ENCODE results near the gene MISP3. TPM values are rescaled to one million over a fixed set of nuclear protein-coding genes. Genes with fewer than 3 reads are reported as not detected.

MISP3 gene
- total RNA-seq, 1 experiment from 2014 or later = 0.54 TPM

DNA sequence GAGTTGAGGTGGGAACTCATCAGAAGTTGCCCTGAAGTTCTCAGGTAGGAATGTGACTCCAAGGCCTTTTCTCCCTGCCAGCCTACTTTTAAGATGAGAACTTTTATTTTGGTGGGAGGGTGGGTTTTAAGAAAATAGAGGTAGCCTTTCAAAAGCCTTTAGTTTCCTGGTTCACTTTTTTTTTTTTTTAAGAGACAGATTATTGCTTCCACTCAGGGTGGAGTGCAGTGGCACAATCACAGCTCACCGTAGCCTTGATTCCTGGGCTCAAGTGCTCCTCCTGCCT, 10.0 kb downstream of the MISP3 start:
- no peak for TF ChIP-seq CTCF (IDR thresholded peaks at IDR 0.05; ENCODE audit: unreplicated experiment)
- ChIA-PET POLR2A (interaction anchor here (0.6 to 3.1 kb wide), 5 partner anchors 7 to 1069 kb away, joined by 3 to 14 read pairs (median 4); partner anchors contain the start of genes DCAF15 and DNAJB1), CTCF (interaction anchor here (0.6 to 1.7 kb wide), 7 partner anchors 12 to 1117 kb away, joined by 4 to 8 read pairs (median 4); partner anchors contain the start of gene ASF1B)
- intact Hi-C loops (cut with micrococcal nuclease) = loop anchor here (5.0 kb wide), 1 partner anchor 35 kb away; the partner anchor contains the start of gene PRKACA
- no TSS peak for BruUV-seq (replicated peaks)
- no peak for DNase-seq (ENCODE audit: unreplicated experiment)
- H3K27me3 Mint-ChIP-seq (ENCODE audit: insufficient read depth, unreplicated experiment) = no peaks in the 10 kb centered on the region
- no peaks in the 10 kb centered on the region for H3K4me1 Mint-ChIP-seq (ENCODE audit: insufficient read depth, unreplicated experiment)
- no peak overlapping the region for H3K27ac Mint-ChIP-seq (ENCODE audit: low read depth, unreplicated experiment)
- peak overlapping the region; percentile 90 for H3K4me3 Mint-ChIP-seq (ENCODE audit: unreplicated experiment)
- no peaks in the 10 kb centered on the region for H3K9me3 Mint-ChIP-seq (ENCODE audit: unreplicated experiment)
- peaks cover 1% of the 10 kb centered on the region for H3K36me3 Mint-ChIP-seq (ENCODE audit: insufficient read depth, unreplicated experiment)

DNA sequence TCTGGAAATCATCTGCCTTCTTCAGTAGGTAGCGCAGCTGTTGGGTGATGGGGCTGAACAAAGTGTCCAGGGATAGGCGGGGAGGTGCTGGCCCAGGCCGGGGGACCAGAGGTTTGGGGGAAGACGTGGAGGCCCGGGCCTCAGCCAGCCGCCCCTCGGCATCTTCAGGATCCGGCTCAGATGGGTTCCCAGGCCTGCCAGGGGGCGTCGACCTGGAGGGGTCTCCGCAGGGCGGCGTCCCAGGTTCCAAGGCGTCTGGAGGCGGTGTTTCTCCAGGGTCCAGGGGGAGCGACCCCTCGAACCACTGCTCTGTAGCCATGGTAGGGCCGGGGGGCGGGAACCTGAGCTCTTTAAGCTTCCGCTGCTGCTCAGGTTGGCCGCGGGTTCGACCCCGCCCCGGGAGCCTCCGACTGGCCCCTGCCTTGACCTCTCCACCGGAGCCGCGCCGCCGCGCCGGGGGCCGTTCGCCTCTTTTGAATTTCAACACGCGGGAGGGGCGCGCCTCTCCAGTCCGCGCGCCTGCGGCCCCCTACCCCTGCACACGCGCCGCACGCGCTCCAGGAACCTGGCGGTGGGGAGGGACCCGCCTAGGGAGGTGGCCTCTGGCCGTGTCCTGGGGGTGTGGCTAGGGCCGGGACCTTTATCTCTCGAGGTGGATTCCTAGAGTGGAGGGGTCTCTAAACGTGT, 12.9 kb downstream of the MISP3 start, which contains the start of gene C19orf67:
Gene C19orf67, minus strand, starts transcription at position 475 of the 687 bp plus-strand sequence. Its CDS starts 156 bp downstream, at position 319.
- Mint-ChIP-seq H3K4me1 (ENCODE audit: insufficient read depth, unreplicated experiment) (peaks cover 6% of the 10 kb centered on the region), H3K27me3 (ENCODE audit: insufficient read depth, unreplicated experiment) (no peaks in the 10 kb centered on the region), H3K9me3 (ENCODE audit: unreplicated experiment) (no peaks in the 10 kb centered on the region), H3K27ac (ENCODE audit: low read depth, unreplicated experiment) (no peak within 1 kb of the TSS), H3K36me3 (ENCODE audit: insufficient read depth, unreplicated experiment) (peaks cover 20% of the 10 kb centered on the region), H3K4me3 (ENCODE audit: unreplicated experiment) (no peak within 1 kb of the TSS)
- intact Hi-C loops (cut with micrococcal nuclease) = no loop called here
- BruUV-seq (replicated peaks) = no TSS peak
- no peak for DNase-seq (ENCODE audit: unreplicated experiment)
- CTCF ChIA-PET = interaction anchor here (0.6 kb wide), 2 partner anchors 132 to 1150 kb away, joined by 3 read pairs; no protein-coding TSS in a partner anchor
- POLR2A ChIA-PET = no interaction called here
- no peak for TF ChIP-seq CTCF (IDR thresholded peaks at IDR 0.05; ENCODE audit: unreplicated experiment)

- ChIA-PET POLR2A (no interaction called here), CTCF (no interaction called here)
- Mint-ChIP-seq H3K27ac (ENCODE audit: low read depth, unreplicated experiment) (no peak overlapping the region), H3K36me3 (ENCODE audit: insufficient read depth, unreplicated experiment) (peaks cover 20% of the 10 kb centered on the region), H3K4me3 (ENCODE audit: unreplicated experiment) (no peak overlapping the region), H3K4me1 (ENCODE audit: insufficient read depth, unreplicated experiment) (peaks cover 6% of the 10 kb centered on the region), H3K9me3 (ENCODE audit: unreplicated experiment) (no peaks in the 10 kb centered on the region), H3K27me3 (ENCODE audit: insufficient read depth, unreplicated experiment) (no peaks in the 10 kb centered on the region)
- intact Hi-C loops (cut with micrococcal nuclease) = no loop called here
- no peak for TF ChIP-seq CTCF (IDR thresholded peaks at IDR 0.05; ENCODE audit: unreplicated experiment)
- no peak for DNase-seq (ENCODE audit: unreplicated experiment)
- BruUV-seq (replicated peaks) = no TSS peak
Observed at GRCh38 chr19:14086098-14086497, 13.5 kb downstream of the MISP3 start.

DNA sequence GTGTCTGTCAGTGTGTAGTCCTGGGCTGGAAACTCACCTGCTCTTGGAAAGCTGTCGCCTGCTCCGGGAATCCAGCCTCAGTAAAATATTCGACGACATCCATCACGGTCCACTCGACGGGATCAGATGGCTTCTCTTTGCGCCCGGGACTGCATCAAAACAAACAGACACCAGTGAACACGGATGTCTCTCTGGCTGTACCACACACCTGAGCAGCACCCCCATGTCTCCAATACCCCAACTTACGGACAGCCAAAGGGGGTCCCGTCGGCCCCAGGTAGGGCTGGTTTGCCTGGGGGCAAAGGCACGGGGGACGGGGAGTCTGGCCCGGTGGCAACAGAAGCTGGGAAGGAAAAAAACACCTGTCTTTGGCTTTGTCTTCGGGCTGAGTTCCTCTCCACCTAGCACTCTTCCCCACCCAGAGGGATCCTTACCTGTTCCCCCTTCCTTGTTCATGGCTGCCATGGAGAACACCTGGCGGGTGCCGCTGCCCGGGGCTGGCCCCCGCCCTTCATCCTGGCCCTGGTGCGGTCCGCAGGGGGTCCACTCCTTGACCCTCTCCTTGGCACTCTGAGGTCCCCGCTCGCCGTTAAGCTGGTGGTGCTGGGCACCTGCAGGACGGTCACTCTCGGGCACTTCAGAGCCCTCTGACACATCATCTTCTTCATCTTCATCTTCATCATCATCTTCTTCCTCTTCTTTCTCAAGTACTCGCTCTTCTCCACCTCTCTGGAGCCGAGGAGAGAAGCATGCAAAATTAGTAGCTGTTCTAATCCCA, 16.2 kb downstream of the MISP3 start:
- CTCF ChIA-PET = interaction anchor here (0.6 kb wide), 2 partner anchors 17 to 53 kb away, joined by 3 read pairs; partner anchors contain the start of gene MISP3
- Mint-ChIP-seq H3K27ac (ENCODE audit: low read depth, unreplicated experiment) (no peak overlapping the region), H3K36me3 (ENCODE audit: insufficient read depth, unreplicated experiment) (peaks cover 27% of the 10 kb centered on the region), H3K27me3 (ENCODE audit: insufficient read depth, unreplicated experiment) (no peaks in the 10 kb centered on the region), H3K4me3 (ENCODE audit: unreplicated experiment) (peak overlapping the region; percentile 78), H3K4me1 (ENCODE audit: insufficient read depth, unreplicated experiment) (peaks cover 12% of the 10 kb centered on the region), H3K9me3 (ENCODE audit: unreplicated experiment) (no peaks in the 10 kb centered on the region)
- POLR2A ChIA-PET = interaction anchor here (0.5 to 2.2 kb wide), 2 partner anchors 7 to 30 kb away, joined by 3 to 14 read pairs; no protein-coding TSS in a partner anchor
- BruUV-seq (replicated peaks) = no TSS peak
- TF ChIP-seq CTCF (IDR thresholded peaks at IDR 0.05; ENCODE audit: unreplicated experiment) = no peak
- no peak for DNase-seq (ENCODE audit: unreplicated experiment)
- intact Hi-C loops (cut with micrococcal nuclease) = no loop called here

Measured in MCF 10A (cell line).